Measurements from ENCODE around the gene MPP1. TPM values are rescaled to one million over a fixed set of nuclear protein-coding genes. Genes with fewer than 3 reads are reported as not detected.

MPP1 gene
- total and polyA plus RNA-seq, 2 donors (not counting 3 experiments of a cell fraction or from before 2014, with no cell fraction given) = 22.1 to 32.3 TPM

GRCh38 chrX:154761977-154762536 lies 43.2 kb downstream of the MPP1 start:
- Histone ChIP-seq H4K20me1 (replicated peaks; ENCODE audit: control insufficient read depth, extremely low read depth, insufficient read depth, low read length) (no peaks in the 10 kb centered on the region), H3K27ac (ENCODE audit: insufficient read depth, low read depth, low read length) (peak overlapping the region; percentile 36), H3K9me3 (replicated peaks; ENCODE audit: control insufficient read depth, insufficient read depth, low read length) (no peaks in the 10 kb centered on the region), H3K4me1 (ENCODE audit: control insufficient read depth, extremely low read depth, insufficient read depth, low read length) (peaks cover 10% of the 10 kb centered on the region), H3K27me3 (ENCODE audit: control insufficient read depth in 2 of 2, insufficient read depth in 2 of 2, low read length in 2 of 2) (no peaks in the 10 kb centered on the region), H3K9ac (replicated peaks; ENCODE audit: extremely low read depth, insufficient read depth, low read length) (peak overlapping the region; percentile 27), H3K4me2 (ENCODE audit: insufficient read depth, low read length) (peak overlapping the region; percentile 53), H3K36me3 (ENCODE audit: control insufficient read depth in 2 of 2, extremely low read depth in 1 of 2, insufficient read depth in 2 of 2, low read length in 2 of 2) (peaks cover 0 to 8% of the 10 kb centered on the region in 2 experiments), H3K9me1 (replicated peaks; ENCODE audit: control insufficient read depth, extremely low read depth, insufficient read depth, low read length) (no peaks in the 10 kb centered on the region), H3K4me3 (replicated peaks in 1 of 3; ENCODE audit: insufficient read depth in 1 of 3, low read depth in 1 of 3, low read length in 3 of 3) (peak overlapping the region in 2 of 3 experiments; percentile 23 to 60), H2AFZ (ENCODE audit: low read depth, low read length) (peak overlapping the region; percentile 52), H3K79me2 (ENCODE audit: control insufficient read depth, insufficient read depth, low read length) (peaks cover 27% of the 10 kb centered on the region)
- DNase-seq (ENCODE audit: low read depth, low spot score) (peak; percentile 67), FAIRE-seq (peak; percentile 77)
- TF ChIP-seq, protein P1, sequence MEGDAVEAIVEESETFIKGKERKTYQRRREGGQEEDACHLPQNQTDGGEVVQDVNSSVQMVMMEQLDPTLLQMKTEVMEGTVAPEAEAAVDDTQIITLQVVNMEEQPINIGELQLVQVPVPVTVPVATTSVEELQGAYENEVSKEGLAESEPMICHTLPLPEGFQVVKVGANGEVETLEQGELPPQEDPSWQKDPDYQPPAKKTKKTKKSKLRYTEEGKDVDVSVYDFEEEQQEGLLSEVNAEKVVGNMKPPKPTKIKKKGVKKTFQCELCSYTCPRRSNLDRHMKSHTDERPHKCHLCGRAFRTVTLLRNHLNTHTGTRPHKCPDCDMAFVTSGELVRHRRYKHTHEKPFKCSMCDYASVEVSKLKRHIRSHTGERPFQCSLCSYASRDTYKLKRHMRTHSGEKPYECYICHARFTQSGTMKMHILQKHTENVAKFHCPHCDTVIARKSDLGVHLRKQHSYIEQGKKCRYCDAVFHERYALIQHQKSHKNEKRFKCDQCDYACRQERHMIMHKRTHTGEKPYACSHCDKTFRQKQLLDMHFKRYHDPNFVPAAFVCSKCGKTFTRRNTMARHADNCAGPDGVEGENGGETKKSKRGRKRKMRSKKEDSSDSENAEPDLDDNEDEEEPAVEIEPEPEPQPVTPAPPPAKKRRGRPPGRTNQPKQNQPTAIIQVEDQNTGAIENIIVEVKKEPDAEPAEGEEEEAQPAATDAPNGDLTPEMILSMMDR (IDR thresholded peaks at IDR 0.05; ENCODE audit: extremely low read depth in 1 of 2, insufficient read depth in 1 of 2, low read depth in 1 of 2, low read length in 2 of 2) = no peak
- TF ChIP-seq MAX (IDR thresholded peaks at IDR 0.05; ENCODE audit: insufficient read depth, insufficient read length) (no peak), GATA2 (IDR thresholded peaks at IDR 0.05; ENCODE audit: insufficient read depth, insufficient read length, low read depth, low read length) (no peak), POLR2A (IDR thresholded peaks at IDR 0.05; ENCODE audit: low read depth, low read length) (no peak)
- dilution Hi-C loops (cut with MboI; ENCODE audit: extremely low pct_ligation_motif_present, low sequenced_read_pairs) = no loop called here
- CTCF ChIA-PET = interaction anchor here (1.9 to 2.1 kb wide), 2 partner anchors 11 to 13 kb away, joined by 7 to 11 read pairs; partner anchors contain the start of gene GAB3
- intact Hi-C loops (cut with micrococcal nuclease) = loop anchor here (1.0 to 2.0 kb wide), 4 partner anchors 10 to 79 kb away; partner anchors contain the start of gene MPP1
- BruUV-seq (replicated peaks) = TSS peak; percentile 52
- POLR2A ChIA-PET = no interaction called here

DNA sequence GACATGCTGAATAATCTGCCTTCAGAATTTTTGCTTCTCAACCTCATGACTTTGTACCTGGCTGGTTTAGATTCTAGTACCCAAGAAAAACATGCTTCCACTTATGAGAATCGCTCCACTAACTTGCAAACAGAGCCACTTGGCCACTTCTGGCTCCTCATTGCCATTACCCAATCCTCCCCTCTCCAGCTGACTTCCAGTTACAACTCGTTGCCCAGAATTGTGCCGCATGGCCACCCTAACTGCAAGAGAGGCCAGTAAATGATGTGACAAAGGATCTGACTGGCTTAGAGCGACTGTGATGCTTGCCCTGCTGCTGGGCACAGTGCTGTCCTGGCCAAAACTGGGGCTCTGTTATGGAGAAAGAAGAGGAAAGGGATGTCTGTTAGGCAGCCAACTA lies 46.6 kb downstream of the MPP1 start:
- Histone ChIP-seq H2AFZ (ENCODE audit: low read depth, low read length) (no peak overlapping the region), H3K4me3 (replicated peaks in 1 of 3; ENCODE audit: insufficient read depth in 1 of 3, low read depth in 1 of 3, low read length in 3 of 3) (no peak overlapping the region), H3K4me2 (ENCODE audit: insufficient read depth, low read length) (no peak overlapping the region), H3K27me3 (ENCODE audit: control insufficient read depth in 2 of 2, insufficient read depth in 2 of 2, low read length in 2 of 2) (no peaks in the 10 kb centered on the region), H3K9me1 (replicated peaks; ENCODE audit: control insufficient read depth, extremely low read depth, insufficient read depth, low read length) (no peaks in the 10 kb centered on the region), H3K27ac (ENCODE audit: insufficient read depth, low read depth, low read length) (no peak overlapping the region), H3K79me2 (ENCODE audit: control insufficient read depth, insufficient read depth, low read length) (peaks cover 7% of the 10 kb centered on the region), H3K9me3 (replicated peaks; ENCODE audit: control insufficient read depth, insufficient read depth, low read length) (no peaks in the 10 kb centered on the region), H3K9ac (replicated peaks; ENCODE audit: extremely low read depth, insufficient read depth, low read length) (no peak overlapping the region), H3K4me1 (ENCODE audit: control insufficient read depth, extremely low read depth, insufficient read depth, low read length) (peaks cover 6% of the 10 kb centered on the region), H4K20me1 (replicated peaks; ENCODE audit: control insufficient read depth, extremely low read depth, insufficient read depth, low read length) (no peaks in the 10 kb centered on the region), H3K36me3 (ENCODE audit: control insufficient read depth in 2 of 2, extremely low read depth in 1 of 2, insufficient read depth in 2 of 2, low read length in 2 of 2) (no peaks in the 10 kb centered on the region)
- FAIRE-seq = no peak
- intact Hi-C loops (cut with micrococcal nuclease) = no loop called here
- no peak for DNase-seq (ENCODE audit: low read depth, low spot score)
- POLR2A ChIA-PET = no interaction called here
- BruUV-seq (replicated peaks) = no TSS peak
- TF ChIP-seq EZH2 (IDR thresholded peaks at IDR 0.05; ENCODE audit: borderline replicate concordance, low read depth, low read length, severe bottlenecking) (no peak), POLR2AphosphoS5 (IDR thresholded peaks at IDR 0.05; ENCODE audit: insufficient read depth, low read depth, low read length) (no peak), GATA2 (IDR thresholded peaks at IDR 0.05; ENCODE audit: insufficient read depth, insufficient read length, low read depth, low read length) (no peak), JUN (IDR thresholded peaks at IDR 0.05; ENCODE audit: borderline replicate concordance, insufficient read depth, insufficient read length, low read depth) (no peak)
- TF ChIP-seq, protein P1 (IDR thresholded peaks at IDR 0.05; ENCODE audit: extremely low read depth in 1 of 2, insufficient read depth in 1 of 2, low read depth in 1 of 2, low read length in 2 of 2) = no peak
- CTCF ChIA-PET = no interaction called here
- dilution Hi-C loops (cut with MboI; ENCODE audit: extremely low pct_ligation_motif_present, low sequenced_read_pairs) = no loop called here
